Measurements from ENCODE around the gene CGRRF1. TPM values are rescaled to one million over a fixed set of nuclear protein-coding genes. Genes with fewer than 3 reads are reported as not detected.

Gene CGRRF1
- total and polyA plus RNA-seq, 2 of the 13 experiments (the other 11 are each of a cell fraction or from before 2014, with no cell fraction given) = 16.8 to 18.2 TPM

DNA sequence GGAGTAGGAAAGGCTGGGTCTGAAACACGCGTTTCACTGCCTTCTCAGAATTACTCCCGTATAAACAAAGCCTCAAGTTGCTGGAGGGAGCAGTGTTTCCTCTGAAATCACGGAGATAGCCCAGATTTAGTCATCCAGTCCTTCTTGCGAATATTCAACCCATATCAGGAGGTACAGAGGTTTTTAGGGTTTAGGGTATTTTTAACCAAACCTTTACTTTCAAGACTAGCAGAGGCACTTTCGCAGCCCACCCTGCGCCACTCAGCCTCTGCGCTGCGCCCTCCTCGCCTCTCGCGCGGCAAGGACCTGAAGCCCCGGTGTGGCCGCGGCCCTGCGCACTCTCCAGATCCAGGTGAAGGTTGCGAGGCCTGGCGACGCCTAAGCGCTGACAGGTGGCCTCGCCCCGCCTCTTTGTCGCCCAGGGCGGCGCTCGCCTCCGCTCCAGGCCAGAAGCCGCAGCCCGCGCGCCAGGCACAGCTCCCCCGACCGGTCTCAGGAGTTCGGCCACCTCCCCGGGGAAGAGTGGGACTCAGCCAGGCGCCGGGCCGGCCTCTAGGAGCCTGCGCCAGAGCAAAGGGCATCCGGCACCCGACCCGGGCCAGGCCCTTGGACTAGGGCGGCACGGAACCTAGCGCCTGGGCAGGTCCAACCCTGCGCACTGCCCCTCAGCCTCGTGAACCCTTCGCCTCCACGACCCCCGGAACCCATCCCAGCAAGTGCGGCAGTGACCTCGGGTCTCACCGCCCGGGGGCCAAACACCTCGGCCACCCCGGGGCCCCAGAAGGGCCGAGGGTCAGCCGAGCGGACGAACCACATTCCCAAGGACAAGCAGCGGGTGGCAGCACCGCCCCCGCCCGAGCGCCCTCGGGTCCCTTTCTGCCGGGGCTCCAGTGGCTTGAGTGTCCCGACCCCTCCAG lies 55.4 kb downstream of the CGRRF1 start (continued):
- TF ChIP-seq ZNF362 (CRISPR knock-in tag; IDR thresholded peaks at IDR 0.05; ENCODE audit: borderline replicate concordance) (0 out of 2 replicates have a peak, but pooled peaks have one; percentile 6), SOX13 (IDR thresholded peaks at IDR 0.05) (no peak), SOX13 (CRISPR knock-in tag; conservative IDR thresholded peaks at IDR 0.05 in 1 of 2, IDR thresholded peaks at IDR 0.05 in 1 of 2) (peak in 1 of 2 experiments; percentile 23; a peak in 1 of 4 replicates), MBD4 (IDR thresholded peaks at IDR 0.05; ENCODE audit: borderline replicate concordance, low read length) (no peak), ZNF607 (CRISPR knock-in tag; IDR thresholded peaks at IDR 0.05; ENCODE audit: borderline replicate concordance) (peak; percentile 78), ZNF326 (CRISPR knock-in tag; IDR thresholded peaks at IDR 0.05; ENCODE audit: borderline replicate concordance) (no peak), GLI4 (CRISPR knock-in tag; IDR thresholded peaks at IDR 0.05; ENCODE audit: borderline replicate concordance) (peak; percentile 52; the same call in 1 of the 2 replicates), ZBTB33 (CRISPR knock-in tag; IDR thresholded peaks at IDR 0.05) (no peak), ZNF776 (CRISPR knock-in tag; IDR thresholded peaks at IDR 0.05) (peak; percentile 85; the same call in 1 of the 2 replicates), TAF15 (IDR thresholded peaks at IDR 0.05; ENCODE audit: low read depth, low read length, poor library complexity, severe bottlenecking) (no peak), KMT2A (CRISPR knock-in tag; IDR thresholded peaks at IDR 0.05) (peak; percentile 25; the same call in 1 of the 2 replicates), ZNF629 (CRISPR knock-in tag; conservative IDR thresholded peaks at IDR 0.05) (no peak; the same call in 1 of the 2 replicates), SP140L (CRISPR knock-in tag; IDR thresholded peaks at IDR 0.05; ENCODE audit: borderline replicate concordance) (0 out of 2 replicates have a peak, but pooled peaks have one; percentile 27), AGO2 (optimal IDR thresholded peaks at IDR 0.05; ENCODE audit: low read depth, low read length) (peak; percentile 90), ZNF224 (CRISPR knock-in tag; IDR thresholded peaks at IDR 0.05) (peak; percentile 79), RFXAP (CRISPR knock-in tag; IDR thresholded peaks at IDR 0.05; ENCODE audit: borderline replicate concordance) (peak; percentile 80), ZEB1 (IDR thresholded peaks at IDR 0.05; ENCODE audit: insufficient replicate concordance, low read depth) (peak; percentile 70), ZNF460 (CRISPR knock-in tag; IDR thresholded peaks at IDR 0.05; ENCODE audit: borderline replicate concordance) (no peak)
- TF ChIP-seq, protein P1, sequence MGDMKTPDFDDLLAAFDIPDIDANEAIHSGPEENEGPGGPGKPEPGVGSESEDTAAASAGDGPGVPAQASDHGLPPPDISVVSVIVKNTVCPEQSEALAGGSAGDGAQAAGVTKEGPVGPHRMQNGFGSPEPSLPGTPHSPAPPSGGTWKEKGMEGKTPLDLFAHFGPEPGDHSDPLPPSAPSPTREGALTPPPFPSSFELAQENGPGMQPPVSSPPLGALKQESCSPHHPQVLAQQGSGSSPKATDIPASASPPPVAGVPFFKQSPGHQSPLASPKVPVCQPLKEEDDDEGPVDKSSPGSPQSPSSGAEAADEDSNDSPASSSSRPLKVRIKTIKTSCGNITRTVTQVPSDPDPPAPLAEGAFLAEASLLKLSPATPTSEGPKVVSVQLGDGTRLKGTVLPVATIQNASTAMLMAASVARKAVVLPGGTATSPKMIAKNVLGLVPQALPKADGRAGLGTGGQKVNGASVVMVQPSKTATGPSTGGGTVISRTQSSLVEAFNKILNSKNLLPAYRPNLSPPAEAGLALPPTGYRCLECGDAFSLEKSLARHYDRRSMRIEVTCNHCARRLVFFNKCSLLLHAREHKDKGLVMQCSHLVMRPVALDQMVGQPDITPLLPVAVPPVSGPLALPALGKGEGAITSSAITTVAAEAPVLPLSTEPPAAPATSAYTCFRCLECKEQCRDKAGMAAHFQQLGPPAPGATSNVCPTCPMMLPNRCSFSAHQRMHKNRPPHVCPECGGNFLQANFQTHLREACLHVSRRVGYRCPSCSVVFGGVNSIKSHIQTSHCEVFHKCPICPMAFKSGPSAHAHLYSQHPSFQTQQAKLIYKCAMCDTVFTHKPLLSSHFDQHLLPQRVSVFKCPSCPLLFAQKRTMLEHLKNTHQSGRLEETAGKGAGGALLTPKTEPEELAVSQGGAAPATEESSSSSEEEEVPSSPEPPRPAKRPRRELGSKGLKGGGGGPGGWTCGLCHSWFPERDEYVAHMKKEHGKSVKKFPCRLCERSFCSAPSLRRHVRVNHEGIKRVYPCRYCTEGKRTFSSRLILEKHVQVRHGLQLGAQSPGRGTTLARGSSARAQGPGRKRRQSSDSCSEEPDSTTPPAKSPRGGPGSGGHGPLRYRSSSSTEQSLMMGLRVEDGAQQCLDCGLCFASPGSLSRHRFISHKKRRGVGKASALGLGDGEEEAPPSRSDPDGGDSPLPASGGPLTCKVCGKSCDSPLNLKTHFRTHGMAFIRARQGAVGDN (CRISPR knock-in tag; IDR thresholded peaks at IDR 0.05) = peak; percentile 92

All from HepG2 (cell line).